HG03025 (cell line): ENCODE measurements around the gene PDHB.
A peak's percentile ranks its signal among the peaks of the same experiment; 100 is the strongest.
"Not testable (repeated sequence)": the region's sequence is repeated elsewhere in the genome, so short reads cannot be mapped to it uniquely, and the experiment has no call there.

Experiments used
- ATAC-seq: cut with Tn5 transposase; IDR thresholded peaks from one replicate; pipeline ENCODE4 v1.9.1; 2021; ENCODE audit warnings: mild to moderate bottlenecking, moderate library complexity; ENCODE audit not compliant: unreplicated experiment, low FRiP score

Gene PDHB

DNA sequence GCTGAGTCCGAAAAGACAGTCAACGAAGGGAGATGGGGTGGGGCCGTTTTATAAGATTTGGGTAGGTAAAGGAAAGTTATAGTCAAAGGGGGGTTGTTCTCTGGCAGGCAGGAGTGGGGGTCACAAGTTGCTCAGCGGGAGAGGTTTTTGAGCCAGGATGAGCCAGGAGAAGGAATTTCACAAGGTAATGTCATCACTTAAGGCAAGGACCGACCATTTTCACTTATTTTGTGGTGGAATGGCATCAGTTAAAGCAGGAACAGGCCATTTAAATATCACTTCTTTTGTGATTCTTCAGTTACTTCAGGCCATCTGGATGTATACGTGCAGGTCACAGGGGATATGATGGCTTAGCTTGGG is 7.3 kb upstream of the PDHB start:
- not testable (repeated sequence) for ATAC-seq

DNA sequence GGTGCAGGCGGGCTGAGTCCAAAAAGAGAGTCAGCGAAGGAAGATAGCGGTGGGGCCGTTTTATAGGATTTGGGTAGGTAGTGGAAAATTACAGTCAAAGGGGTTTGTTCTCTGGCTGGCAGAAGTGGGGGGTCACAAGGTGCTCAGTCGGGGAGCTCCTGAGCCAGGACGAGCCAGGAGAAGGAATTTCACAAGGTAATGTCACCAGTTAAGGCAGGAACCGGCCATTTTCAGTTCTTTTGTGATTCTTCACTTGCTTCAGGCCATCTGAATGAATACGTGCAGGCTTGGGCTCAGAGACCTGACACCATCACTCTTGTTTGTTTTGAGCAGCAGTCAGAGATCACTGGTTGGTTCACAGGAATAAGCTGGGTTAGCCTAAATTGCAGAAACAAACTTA is 3.6 kb upstream of the PDHB start:
- ATAC-seq: not testable (repeated sequence)

- ATAC-seq: no peak
These were observed 1.4 kb upstream of the PDHB start for GRCh38 chr3:58434990-58435389.

GRCh38 chr3:58434511-58434910 is 879 bp upstream of the PDHB start:
- no peak for ATAC-seq

DNA sequence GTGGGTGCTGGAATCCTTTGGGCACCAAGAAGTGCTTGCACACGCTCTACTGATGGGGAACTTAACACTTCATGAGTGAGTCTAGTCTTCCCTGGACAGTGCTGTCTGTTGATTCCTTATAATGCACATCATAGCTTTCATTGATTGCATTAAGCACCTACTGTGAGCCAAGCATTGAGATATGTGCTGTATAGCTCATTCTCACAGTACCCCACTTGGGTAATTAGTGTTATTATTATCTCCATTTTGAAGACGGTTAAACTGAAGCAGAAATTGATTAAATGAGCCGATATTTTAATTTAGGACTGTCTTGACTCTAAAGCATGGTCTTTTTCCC is 504 bp upstream of the PDHB start:
- no peak for ATAC-seq

DNA sequence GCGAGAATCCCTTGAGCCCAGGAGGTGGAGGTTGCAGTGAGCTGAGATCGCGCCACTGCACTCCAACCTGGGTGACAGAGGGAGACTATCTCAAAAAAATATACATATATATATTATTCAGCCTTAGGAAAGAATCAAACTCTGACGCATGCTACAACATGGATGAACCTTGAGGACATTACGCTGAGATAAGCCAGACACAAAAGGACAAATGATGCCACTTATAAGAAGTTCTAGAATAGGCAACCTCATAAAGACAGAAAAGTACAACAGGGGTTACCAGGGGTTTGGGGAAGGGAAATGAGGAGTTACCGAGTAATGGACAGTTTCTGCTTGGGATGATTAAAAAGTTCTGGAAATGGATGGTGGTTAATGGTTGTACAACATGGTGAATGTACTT is 727 bp downstream of the PDHB start:
- ATAC-seq: no peak

DNA sequence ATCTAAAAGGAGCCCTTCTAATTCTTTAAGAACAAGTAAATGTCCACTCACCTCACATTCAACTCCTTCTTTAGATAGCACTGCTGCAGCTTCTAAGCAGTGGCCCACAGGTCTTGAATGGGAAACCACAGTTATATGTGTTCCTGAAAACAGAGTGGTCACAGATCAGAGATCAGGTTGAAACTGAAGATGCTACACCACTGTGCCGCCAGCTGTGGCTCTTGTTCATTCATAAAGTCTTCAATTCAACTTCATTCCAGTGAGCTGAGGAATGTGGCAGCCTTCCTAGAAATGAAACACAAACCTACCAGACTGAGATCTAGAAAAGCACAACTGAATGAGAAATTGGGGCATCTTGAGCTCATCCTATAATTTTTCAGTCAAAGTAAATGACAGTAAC is 4.0 kb downstream of the PDHB start:
- ATAC-seq: peak; percentile 55

GRCh38 chr3:58427661-58428361 is 5.8 kb downstream of the PDHB start:
- no peak for ATAC-seq

- no peak for ATAC-seq
These were observed 7.8 kb downstream of the PDHB start for GRCh38 chr3:58425782-58426181.

DNA sequence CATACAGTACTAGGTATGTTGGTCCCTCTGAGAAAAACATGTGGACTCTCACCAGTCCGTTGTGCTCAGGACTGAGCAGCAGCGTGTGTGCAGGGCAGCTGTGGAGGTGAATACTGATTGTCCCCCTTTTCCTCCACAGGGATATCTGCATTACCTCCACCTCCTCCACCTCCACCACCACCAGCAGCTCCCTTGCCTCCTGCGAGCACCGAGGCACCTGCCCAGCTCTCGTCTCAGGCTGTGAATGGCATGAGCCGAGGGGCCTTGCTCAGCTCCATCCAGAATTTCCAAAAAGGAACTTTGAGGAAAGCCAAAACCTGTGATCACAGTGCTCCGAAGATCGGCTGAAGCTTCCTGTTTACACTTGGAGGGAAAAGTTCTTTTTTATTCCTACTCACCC is 9.0 kb downstream of the PDHB start:
- no peak for ATAC-seq

- no peak for ATAC-seq
These were observed 10.8 kb downstream of the PDHB start for GRCh38 chr3:58422756-58423325.

- no peak for ATAC-seq
These were observed 12.6 kb downstream of the PDHB start for GRCh38 chr3:58421004-58421403.

DNA sequence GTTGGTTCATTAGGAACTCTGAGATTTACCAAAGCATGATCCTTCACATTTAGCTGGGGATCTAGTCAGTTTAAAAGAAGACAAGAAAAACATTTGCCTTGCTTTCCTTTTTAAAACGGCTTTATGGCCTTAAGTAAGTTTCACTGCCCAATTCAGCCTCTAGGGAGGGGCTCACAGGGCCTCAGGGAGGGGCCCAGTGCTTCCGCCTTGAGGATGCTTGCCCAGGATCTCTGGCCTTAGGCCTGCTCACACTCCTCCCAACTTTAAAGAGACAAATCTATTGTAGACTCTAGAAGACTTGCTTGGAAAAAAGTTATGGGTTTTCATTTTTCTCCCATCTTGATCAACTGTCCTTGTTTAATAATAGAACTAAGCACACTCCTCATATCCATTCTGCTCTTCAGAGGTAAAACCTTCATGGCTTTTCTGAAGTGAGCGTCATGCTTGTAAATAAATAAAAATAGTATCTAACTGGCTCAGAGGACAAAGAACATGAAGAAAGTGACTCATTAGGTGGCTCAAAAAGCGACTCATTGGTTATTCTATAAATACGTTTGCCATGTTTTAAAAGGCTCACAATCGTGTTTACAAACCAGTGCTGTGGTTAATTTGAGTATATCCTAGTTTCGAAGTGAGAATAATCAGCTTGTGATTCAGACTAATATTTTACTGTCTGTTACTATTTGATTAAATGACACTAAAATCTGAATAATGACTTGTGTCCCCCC is 13.7 kb downstream of the PDHB start:
- ATAC-seq: peak; percentile 63

- no peak for ATAC-seq
These were observed 15.4 kb downstream of the PDHB start for GRCh38 chr3:58418227-58418626.

DNA sequence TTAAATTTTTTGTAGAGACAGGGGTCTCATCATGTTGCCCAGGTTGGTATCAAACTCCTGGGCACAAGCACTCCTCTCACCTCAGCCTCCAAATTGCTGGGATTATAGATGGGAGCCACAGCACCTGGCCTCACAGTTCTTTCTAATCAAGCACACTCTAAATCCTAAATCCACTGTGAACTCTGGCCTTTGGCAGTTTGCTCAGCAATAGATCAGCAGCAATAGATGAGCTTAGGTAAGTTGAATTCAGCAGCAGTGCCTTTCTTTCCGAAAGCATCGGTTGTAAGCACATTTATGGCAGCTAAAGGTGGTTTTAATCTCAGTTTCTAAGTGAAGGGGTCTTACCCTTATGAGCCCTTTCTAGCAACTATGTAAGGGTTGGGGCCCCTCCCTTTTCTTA is 16.6 kb downstream of the PDHB start:
- ATAC-seq: no peak

- no peak for ATAC-seq
These were observed 17.4 kb downstream of the PDHB start for GRCh38 chr3:58416191-58416590.

GRCh38 chr3:58414538-58415197 is 19.0 kb downstream of the PDHB start:
- ATAC-seq: no peak

GRCh38 chr3:58411851-58412830 is 21.5 kb downstream of the PDHB start:
- no peak for ATAC-seq

DNA sequence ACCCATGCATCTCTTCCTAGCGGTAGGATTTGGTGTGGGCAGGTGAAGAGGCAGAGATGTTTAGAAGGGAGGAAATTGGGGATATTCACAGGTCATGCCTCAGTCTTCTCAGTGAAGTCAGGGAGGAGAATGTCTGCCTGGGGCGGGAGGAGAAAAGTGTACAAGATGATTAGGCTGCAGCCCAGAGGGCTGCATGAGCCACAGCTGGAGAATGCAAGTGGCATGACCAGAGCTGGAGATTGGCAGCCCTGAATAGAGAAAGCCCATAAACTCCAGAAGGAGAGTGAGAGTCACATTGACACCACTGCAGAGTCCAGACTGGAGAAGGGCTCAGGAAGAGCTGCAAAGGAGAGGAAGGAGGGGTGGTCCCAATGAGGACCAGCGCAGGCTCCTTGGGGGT is 22.6 kb downstream of the PDHB start:
- no peak for ATAC-seq

DNA sequence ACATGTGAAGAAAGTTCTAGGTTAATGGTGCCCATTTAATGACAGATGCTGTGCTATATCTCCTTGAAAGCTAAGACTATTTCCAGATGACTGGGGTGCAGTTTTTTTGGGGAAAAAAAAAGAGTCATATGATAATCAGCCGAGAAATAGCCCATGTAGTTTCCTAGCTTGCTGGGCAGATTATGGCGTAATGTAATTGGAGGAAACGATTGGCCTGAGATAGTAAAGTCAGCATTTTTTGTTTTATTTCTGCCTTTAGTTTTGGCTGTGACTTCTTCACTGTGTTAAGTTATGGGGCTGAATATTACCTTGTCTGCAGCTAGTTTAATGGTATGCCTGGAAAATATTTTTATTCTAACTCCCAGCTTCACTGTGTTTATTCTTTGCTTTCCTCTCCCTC is 24.0 kb downstream of the PDHB start:
- no peak for ATAC-seq
